A673 (cell line): ENCODE results near the gene KRT35. TPM values are rescaled to one million over a fixed set of nuclear protein-coding genes. Genes with fewer than 3 reads are reported as not detected.

Experiments
- BruUV-seq: library from RNA; stranded (reverse); fragments of 400-500 nt; replicated peaks from 2 replicates; lab custom pipeline; 2021; lab: Mats Ljungman, UMichigan
- CTCF ChIA-PET: fragments of 300-600 bp; sonication (Branson Sonifier 250); formaldehyde crosslinking; loops from one replicate; lab custom pipeline; 2022; ENCODE audit warnings: antibody characterized with exemption; lab: Charles Lee
- POLR2A ChIA-PET: fragments of 300-600 bp; sonication (Branson Sonifier 250); formaldehyde crosslinking; loops from one replicate; lab custom pipeline; 2022; ENCODE audit warnings: antibody characterized with exemption; ENCODE audit not compliant: low non-redundant PET; lab: Charles Lee
- DNase-seq: peaks from one replicate; pipeline ENCODE4 v3.0.0-alpha.2; 2015; ENCODE audit warnings: low spot score
- H3K27ac ChIP-seq: fragments of 200-600 bp; sonication (generic); 2 replicates; pipeline ENCODE4 v1.5.1; 2016; ENCODE audit warnings: mixed run types, low read depth, mild to moderate bottlenecking, mixed read lengths, antibody characterized with exemption, low read length; ENCODE audit not compliant: poor library complexity, severe bottlenecking
- H3K27me3 ChIP-seq: fragments of 200-600 bp; sonication (generic); replicated peaks from 2 replicates; pipeline ENCODE4 v1.6.1; 2017; ENCODE audit warnings: mixed run types, low read depth, mild to moderate bottlenecking, mixed read lengths, antibody characterized with exemption, low read length; ENCODE audit not compliant: insufficient read depth, poor library complexity
- H3K36me3 ChIP-seq: fragments of 200-600 bp; sonication (generic); 2 replicates; pipeline ENCODE4 v1.6.1; 2016; ENCODE audit warnings: mixed run types, mild to moderate bottlenecking, mixed read lengths, antibody characterized with exemption, low read length; ENCODE audit not compliant: insufficient read depth, poor library complexity, severe bottlenecking
- H3K4me1 ChIP-seq: fragments of 200-600 bp; sonication (generic); 2 replicates; pipeline ENCODE4 v1.6.1; 2017; ENCODE audit warnings: mixed run types, mild to moderate bottlenecking, mixed read lengths, antibody characterized with exemption, low read length; ENCODE audit not compliant: insufficient read depth, poor library complexity, severe bottlenecking
- H3K4me3 ChIP-seq: fragments of 200-600 bp; sonication (generic); 2 replicates; pipeline ENCODE4 v1.5.1; 2016; ENCODE audit warnings: low read depth, mixed run types, mild to moderate bottlenecking, mixed read lengths, low read length; ENCODE audit not compliant: poor library complexity, severe bottlenecking
- H3K9me3 ChIP-seq: fragments of 200-600 bp; sonication (generic); 2 replicates; pipeline ENCODE4 v1.6.1; 2016; ENCODE audit warnings: mixed run types, low read depth, mild to moderate bottlenecking, mixed read lengths, antibody characterized with exemption, low read length; ENCODE audit not compliant: poor library complexity, severe bottlenecking
- CTCF ChIP-seq: fragments of 300-800, 200-600 bp; sonication (generic); conservative IDR thresholded peaks from 2 replicates; pipeline ENCODE4 v1.5.1; 2017; ENCODE audit warnings: low read depth, mild to moderate bottlenecking, antibody characterized with exemption, low read length, moderate library complexity, mixed read lengths
- EZH2 ChIP-seq: fragments of 200-600 bp; sonication (generic); IDR thresholded peaks from 2 replicates; pipeline ENCODE4 v1.6.1; 2017; ENCODE audit warnings: borderline replicate concordance, low read depth, mild to moderate bottlenecking, mixed read lengths, antibody characterized with exemption, low read length; ENCODE audit not compliant: poor library complexity, severe bottlenecking
- intact Hi-C: fragments of 100-400 bp; cut with micrococcal nuclease; formaldehyde crosslinking; loops from one replicate; pipeline ENCODE4 v1.10.0; 2022; ENCODE audit not compliant: unreplicated experiment
- total RNA-seq: library from RNA; stranded (reverse); gene quantifications from 2 replicates; pipeline ENCODE4 v1.2.3, GENCODE V29; 2021

The KRT35 gene
- total RNA-seq, 1 experiment from 2014 or later, result not detected

GRCh38 chr17:41499714-41500113, 18.8 kb upstream of the KRT35 start:
- ChIA-PET POLR2A (no interaction called here), CTCF (no interaction called here)
- DNase-seq, result no peak
- Histone ChIP-seq H3K4me1 (peaks cover 4% of the 10 kb centered on the region), H3K36me3 (no peaks in the 10 kb centered on the region), H3K27me3 (no peaks in the 10 kb centered on the region), H3K27ac (no peak overlapping the region), H3K4me3 (no peak overlapping the region), H3K9me3 (no peaks in the 10 kb centered on the region)
- no peak for TF ChIP-seq CTCF
- no peak for TF ChIP-seq EZH2
- intact Hi-C loops, result loop anchor here (5.0 kb wide), 1 partner anchor 352 kb away; the partner anchor contains the start of gene KRTAP4-5
- no TSS peak for BruUV-seq

- Histone ChIP-seq H3K4me3 (no peak overlapping the region), H3K9me3 (no peaks in the 10 kb centered on the region), H3K36me3 (no peaks in the 10 kb centered on the region), H3K27ac (no peak overlapping the region), H3K27me3 (no peaks in the 10 kb centered on the region), H3K4me1 (peaks cover 4% of the 10 kb centered on the region)
- TF ChIP-seq CTCF, result no peak
- TF ChIP-seq EZH2, result no peak
- ChIA-PET CTCF (no interaction called here), POLR2A (no interaction called here)
- DNase-seq, result no peak
- no TSS peak for BruUV-seq
- intact Hi-C loops, result loop anchor here (5.0 kb wide), 1 partner anchor 351 kb away; the partner anchor contains the start of gene KRTAP4-5
Measured at GRCh38 chr17:41498276-41498675, 17.3 kb upstream of the KRT35 start.

- intact Hi-C loops, result loop anchor here (2.0 to 5.0 kb wide), 2 partner anchors 350 to 586 kb away; partner anchors contain the start of gene KRTAP4-5
- H3K4me1 ChIP-seq, result peaks cover 4% of the 10 kb centered on the region
- peak; percentile 85 for DNase-seq
- ChIA-PET POLR2A (no interaction called here), CTCF (interaction anchor here (0.6 kb wide), 2 partner anchors 166 to 590 kb away, joined by 3 to 6 read pairs; no protein-coding TSS in a partner anchor)
- no peaks in the 10 kb centered on the region for H3K9me3 ChIP-seq
- no peak overlapping the region for H3K4me3 ChIP-seq
- no peaks in the 10 kb centered on the region for H3K36me3 ChIP-seq
- H3K27me3 ChIP-seq, result no peaks in the 10 kb centered on the region
- peak; percentile 68 for TF ChIP-seq CTCF
- TF ChIP-seq EZH2, result no peak
- H3K27ac ChIP-seq, result no peak overlapping the region
- BruUV-seq, result no TSS peak
Measured at GRCh38 chr17:41496803-41497484, 16.0 kb upstream of the KRT35 start.
